LNCaP clone FGC (cell line): ENCODE results near the gene IQCF5.

Experiments used
- DNase-seq: peaks from one replicate; pipeline ENCODE4 v3.0.0-alpha.2; 2011; ENCODE audit warnings: low read depth
- H3K4me3 ChIP-seq: 2 replicates; pipeline ENCODE4 v1.5.1; 2011; ENCODE audit warnings: mild to moderate bottlenecking, low read depth, low read length, control low read depth
- TF ChIP-seq, protein P1 (sequence below): IDR thresholded peaks from 2 replicates; pipeline ENCODE4 v1.5.1; 2012; ENCODE audit warnings: mild to moderate bottlenecking; ENCODE audit not compliant: control insufficient read depth, insufficient read depth; ENCODE audit errors: extremely low read depth

The IQCF5 gene

DNA sequence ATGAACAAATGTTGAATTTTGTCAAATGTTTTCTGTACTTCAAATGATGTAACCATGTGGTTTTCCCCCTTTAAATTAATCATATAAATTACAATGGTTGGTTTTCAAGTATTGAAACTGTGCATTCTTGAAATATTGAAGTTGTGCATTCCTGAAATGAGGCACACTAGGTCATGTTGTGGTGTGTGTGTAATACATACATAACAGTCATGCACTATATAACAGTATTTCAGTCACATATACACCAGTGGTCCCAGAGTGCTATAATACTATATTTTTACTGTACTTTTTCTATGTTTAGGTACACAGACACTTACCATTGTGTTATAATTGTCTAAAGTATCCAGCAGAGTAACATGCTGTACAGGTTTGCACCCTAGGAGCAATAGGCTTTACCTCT, 11.0 kb upstream of the IQCF5 start:
- no peak for DNase-seq
- H3K4me3 ChIP-seq, result no peak overlapping the region
- TF ChIP-seq, protein P1, sequence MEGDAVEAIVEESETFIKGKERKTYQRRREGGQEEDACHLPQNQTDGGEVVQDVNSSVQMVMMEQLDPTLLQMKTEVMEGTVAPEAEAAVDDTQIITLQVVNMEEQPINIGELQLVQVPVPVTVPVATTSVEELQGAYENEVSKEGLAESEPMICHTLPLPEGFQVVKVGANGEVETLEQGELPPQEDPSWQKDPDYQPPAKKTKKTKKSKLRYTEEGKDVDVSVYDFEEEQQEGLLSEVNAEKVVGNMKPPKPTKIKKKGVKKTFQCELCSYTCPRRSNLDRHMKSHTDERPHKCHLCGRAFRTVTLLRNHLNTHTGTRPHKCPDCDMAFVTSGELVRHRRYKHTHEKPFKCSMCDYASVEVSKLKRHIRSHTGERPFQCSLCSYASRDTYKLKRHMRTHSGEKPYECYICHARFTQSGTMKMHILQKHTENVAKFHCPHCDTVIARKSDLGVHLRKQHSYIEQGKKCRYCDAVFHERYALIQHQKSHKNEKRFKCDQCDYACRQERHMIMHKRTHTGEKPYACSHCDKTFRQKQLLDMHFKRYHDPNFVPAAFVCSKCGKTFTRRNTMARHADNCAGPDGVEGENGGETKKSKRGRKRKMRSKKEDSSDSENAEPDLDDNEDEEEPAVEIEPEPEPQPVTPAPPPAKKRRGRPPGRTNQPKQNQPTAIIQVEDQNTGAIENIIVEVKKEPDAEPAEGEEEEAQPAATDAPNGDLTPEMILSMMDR, result no peak

DNA sequence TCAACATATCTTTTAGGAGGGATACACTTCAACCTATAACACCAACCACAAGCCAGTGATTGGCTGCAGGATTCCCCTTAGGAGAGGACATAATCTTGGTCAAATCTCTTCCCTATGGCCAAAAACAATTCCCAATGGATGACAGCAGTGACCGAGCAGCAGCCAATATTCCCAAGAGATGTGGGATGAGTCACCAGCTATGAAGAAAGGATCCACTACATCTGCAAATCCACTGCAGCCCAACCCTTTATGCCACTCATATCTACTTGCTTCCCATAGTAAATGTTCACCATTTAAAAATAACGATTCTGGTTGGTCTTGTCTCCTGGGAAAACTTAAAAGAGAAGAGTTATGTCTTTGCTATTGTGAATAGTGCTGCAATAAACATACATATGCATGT, 4.5 kb upstream of the IQCF5 start:
- H3K4me3 ChIP-seq, result no peak overlapping the region
- DNase-seq, result no peak
- TF ChIP-seq, protein P1, result no peak

DNA sequence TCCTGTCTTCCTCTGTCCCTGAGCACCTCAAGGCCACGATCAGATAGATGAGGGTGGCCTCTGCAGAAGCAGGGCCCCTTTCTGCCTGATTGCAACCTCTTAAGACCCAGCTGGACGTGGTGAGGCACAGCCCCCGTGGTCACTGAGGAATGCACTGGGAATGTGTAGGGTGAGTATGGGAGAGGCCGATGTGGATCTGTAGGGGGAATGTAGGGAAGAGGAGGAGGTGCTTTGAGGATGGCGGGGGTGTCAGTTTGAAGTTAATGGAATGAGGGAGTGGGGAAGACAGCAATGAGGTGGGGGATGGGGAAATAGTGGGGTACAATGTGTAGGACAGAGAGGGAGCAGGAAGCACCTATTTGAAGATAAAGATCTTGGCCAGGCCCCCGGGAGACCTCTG, 785 bp upstream of the IQCF5 start:
- no peak for DNase-seq
- TF ChIP-seq, protein P1, result no peak
- H3K4me3 ChIP-seq, result no peak overlapping the region

DNA sequence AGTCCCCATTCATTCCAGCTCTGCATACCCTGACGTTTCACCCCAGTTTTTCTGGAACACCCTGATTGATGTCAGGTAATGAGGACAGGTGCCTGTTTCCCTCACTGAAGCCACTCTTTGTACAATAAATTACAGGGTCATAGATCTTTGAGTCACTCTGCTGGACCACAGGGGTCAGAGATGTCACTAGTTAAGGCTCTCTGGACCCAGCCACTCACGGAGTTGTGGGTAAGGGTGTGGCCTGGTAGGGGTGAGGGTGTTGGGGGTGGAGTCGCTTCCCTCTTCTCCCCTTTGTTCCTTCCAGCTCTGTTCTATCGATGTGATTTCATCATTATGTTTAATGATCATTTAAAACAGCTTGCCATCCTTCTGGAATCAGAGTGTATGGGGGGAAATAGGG, 512 bp downstream of the IQCF5 start:
- TF ChIP-seq, protein P1, result no peak
- H3K4me3 ChIP-seq, result no peak overlapping the region
- DNase-seq, result no peak

DNA sequence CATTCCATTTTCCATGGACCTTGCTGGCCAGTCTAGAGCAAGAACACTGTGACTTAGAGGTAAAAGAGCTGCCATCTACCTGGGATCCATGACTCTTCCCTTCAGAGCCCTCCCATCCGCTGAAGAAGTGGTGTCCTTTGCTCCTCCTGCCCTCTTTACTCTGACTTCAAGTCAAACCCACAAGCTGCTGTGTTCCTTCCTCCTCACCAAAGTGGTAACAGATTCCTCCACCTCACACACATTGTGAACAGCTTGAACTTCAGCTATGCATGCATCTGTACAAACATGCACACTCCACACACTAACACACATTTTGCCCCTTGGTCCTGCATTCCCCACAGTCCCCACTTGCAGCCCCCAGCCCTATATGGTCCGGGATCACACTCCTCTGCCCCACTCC, 990 bp downstream of the IQCF5 start:
- DNase-seq, result no peak
- no peak overlapping the region for H3K4me3 ChIP-seq
- TF ChIP-seq, protein P1, result no peak

DNA sequence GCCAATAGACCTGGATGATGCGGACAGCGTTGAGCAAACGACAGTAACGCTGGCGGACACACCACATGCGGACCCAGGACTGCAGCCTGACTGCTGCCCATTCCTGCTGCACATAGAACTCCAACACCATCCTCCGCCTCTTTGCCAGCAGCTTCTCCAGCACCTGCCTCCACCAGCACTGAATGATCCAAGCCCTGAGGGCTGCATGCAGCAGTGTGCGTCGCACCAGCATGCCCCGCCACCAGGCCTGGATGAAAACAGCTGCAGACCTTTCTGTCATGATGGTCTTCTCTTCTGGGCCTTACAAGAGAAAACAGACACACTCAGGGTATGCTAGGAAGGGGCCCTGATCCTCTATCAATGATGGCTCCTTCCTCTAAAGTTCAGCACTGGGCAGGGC, 1.5 kb downstream of the IQCF5 start:
- no peak for DNase-seq
- H3K4me3 ChIP-seq, result no peak overlapping the region
- TF ChIP-seq, protein P1, result no peak

DNA sequence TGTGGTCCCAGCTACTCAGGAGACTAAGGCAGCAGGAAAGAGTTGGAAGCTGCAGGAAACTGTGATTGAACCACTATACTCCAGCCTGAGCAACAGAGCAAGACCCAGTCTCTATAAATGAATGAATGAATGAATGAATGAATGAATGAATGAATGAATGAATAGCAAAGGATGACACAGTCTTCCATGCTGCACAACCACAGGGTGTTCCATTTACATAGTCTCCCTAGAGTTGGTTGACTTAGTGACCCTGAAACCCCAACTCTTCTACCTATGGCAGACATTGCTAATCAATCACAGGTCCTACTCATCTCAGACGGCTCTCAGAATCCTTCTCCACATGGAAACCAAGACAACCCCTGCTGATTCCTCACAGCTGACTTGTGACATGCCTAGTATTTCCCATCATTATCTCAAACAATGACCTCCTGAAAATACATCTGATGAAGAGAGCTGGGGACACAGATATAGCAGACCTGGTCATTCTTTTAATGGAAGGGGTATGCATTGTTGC, 2.1 kb downstream of the IQCF5 start:
- TF ChIP-seq, protein P1, result no peak
- no peak overlapping the region for H3K4me3 ChIP-seq
- DNase-seq, result no peak
